GM18858 (cell line): ENCODE results near the gene DNAJC8.

Experiments used
- ATAC-seq: cut with Tn5 transposase; IDR thresholded peaks from one replicate; pipeline ENCODE4 v1.9.1; 2021; ENCODE audit not compliant: unreplicated experiment

DNAJC8 gene

GRCh38 chr1:28173980-28174297 lies 58.9 kb downstream of the DNAJC8 start:
- no peak for ATAC-seq

GRCh38 chr1:28173151-28173979 lies 59.5 kb downstream of the DNAJC8 start:
- no peak for ATAC-seq

GRCh38 chr1:28172713-28173150 lies 60.1 kb downstream of the DNAJC8 start:
- ATAC-seq = peak; percentile 67

- ATAC-seq = no peak
These were observed 61.6 kb downstream of the DNAJC8 start for GRCh38 chr1:28171246-28171645.

GRCh38 chr1:28170001-28170596 lies 62.7 kb downstream of the DNAJC8 start:
- ATAC-seq = no peak

GRCh38 chr1:28163496-28164161 lies 69.2 kb downstream of the DNAJC8 start:
- no peak for ATAC-seq

GRCh38 chr1:28162151-28162550 lies 70.7 kb downstream of the DNAJC8 start:
- ATAC-seq = no peak

- no peak for ATAC-seq
These were observed 71.1 kb downstream of the DNAJC8 start for GRCh38 chr1:28161751-28162150.

GRCh38 chr1:28160782-28161266 lies 72.0 kb downstream of the DNAJC8 start:
- ATAC-seq = no peak

GRCh38 chr1:28159680-28160079 lies 73.1 kb downstream of the DNAJC8 start:
- no peak for ATAC-seq

- ATAC-seq = no peak
These were observed 73.6 kb downstream of the DNAJC8 start for GRCh38 chr1:28159243-28159642.

GRCh38 chr1:28157894-28158293 lies 74.9 kb downstream of the DNAJC8 start:
- no peak for ATAC-seq

- no peak for ATAC-seq
These were observed 76.0 kb downstream of the DNAJC8 start for GRCh38 chr1:28156821-28157220.

- no peak for ATAC-seq
These were observed 77.2 kb downstream of the DNAJC8 start for GRCh38 chr1:28155628-28156027.

- ATAC-seq = no peak
These were observed 78.7 kb downstream of the DNAJC8 start for GRCh38 chr1:28154078-28154594.
